HUES64 (cell line): Measurements from ENCODE around the gene CDC6.
"Not testable (repeated sequence)": the region's sequence is repeated elsewhere in the genome, so short reads cannot be mapped to it uniquely, and the experiment has no call there.

Experiments used
- H3K27ac ChIP-seq: 2 replicates; pipeline ENCODE4 v1.7.0; 2013; ENCODE audit warnings: low read depth, low read length, inconsistent platforms
- H3K27me3 ChIP-seq: 2 replicates; pipeline ENCODE4 v1.6.1; 2013; ENCODE audit warnings: mild to moderate bottlenecking, low read length; ENCODE audit not compliant: insufficient read depth
- H3K36me3 ChIP-seq: 2 replicates; pipeline ENCODE4 v1.6.1; 2013; ENCODE audit warnings: mild to moderate bottlenecking, low read length; ENCODE audit not compliant: insufficient read depth
- H3K4me1 ChIP-seq: 2 replicates; pipeline ENCODE4 v1.6.1; 2013; ENCODE audit warnings: mild to moderate bottlenecking, low read length, moderate library complexity; ENCODE audit not compliant: insufficient read depth
- H3K4me3 ChIP-seq: 2 replicates; pipeline ENCODE4 v1.5.1; 2013; ENCODE audit warnings: mild to moderate bottlenecking, low read length, moderate library complexity
- H3K9ac ChIP-seq: 2 replicates; pipeline ENCODE4 v1.6.1; 2013; ENCODE audit warnings: mild to moderate bottlenecking, low read depth, low read length
- H3K9me3 ChIP-seq: 2 replicates; pipeline ENCODE4 v1.6.1; 2013; ENCODE audit warnings: low read depth, low read length; ENCODE audit not compliant: insufficient read depth
- WGBS: fragments of 150-250, 120-280 bp; methylation state at CpG from one replicate; pipeline ENCODE4 v1.1.7; 2013; ENCODE audit warnings: missing lambda C conversion rate; 5-methylcytosine and 5-hydroxymethylcytosine counted together

CDC6 gene

GRCh38 chr17:40290629-40291280 lies 3.1 kb downstream of the CDC6 start:
- Histone ChIP-seq H3K9me3 (no peaks in the 10 kb centered on the region), H3K4me1 (peaks cover 12% of the 10 kb centered on the region), H3K9ac (no peak overlapping the region), H3K27me3 (no peaks in the 10 kb centered on the region), H3K36me3 (peaks cover 63% of the 10 kb centered on the region), H3K4me3 (no peak overlapping the region), H3K27ac (no peak overlapping the region)
- WGBS, result 84% methylated on average over 4 of the region's 4 CpGs

GRCh38 chr17:40291281-40291664 lies 3.6 kb downstream of the CDC6 start:
- Histone ChIP-seq H3K9ac (no peak overlapping the region), H3K4me1 (peaks cover 16% of the 10 kb centered on the region), H3K9me3 (no peaks in the 10 kb centered on the region), H3K27me3 (no peaks in the 10 kb centered on the region), H3K4me3 (no peak overlapping the region), H3K36me3 (peaks cover 68% of the 10 kb centered on the region), H3K27ac (no peak overlapping the region)
- WGBS, result 93% methylated on average over 2 of the region's 2 CpGs

GRCh38 chr17:40293363-40293762 lies 5.7 kb downstream of the CDC6 start:
- WGBS, result 100% methylated on average over 1 of the region's 1 CpG
- Histone ChIP-seq H3K36me3 (peaks cover 89% of the 10 kb centered on the region), H3K27me3 (no peaks in the 10 kb centered on the region), H3K9ac (no peak overlapping the region), H3K9me3 (no peaks in the 10 kb centered on the region), H3K4me1 (peaks cover 20% of the 10 kb centered on the region), H3K27ac (no peak overlapping the region; the same call in 1 of the 2 replicates), H3K4me3 (no peak overlapping the region)

- WGBS, result 25% methylated on average over 3 of the region's 5 CpGs
- peak overlapping the region; percentile 83 for H3K27ac ChIP-seq
- H3K9me3 ChIP-seq, result no peaks in the 10 kb centered on the region
- peaks cover 94% of the 10 kb centered on the region for H3K36me3 ChIP-seq
- H3K9ac ChIP-seq, result no peak overlapping the region
- no peaks in the 10 kb centered on the region for H3K27me3 ChIP-seq
- H3K4me3 ChIP-seq, result 0 out of 2 replicates have a peak overlapping the region, but pooled peaks have one; percentile 0
- H3K4me1 ChIP-seq, result peaks cover 20% of the 10 kb centered on the region
Measured at GRCh38 chr17:40295488-40296436, 8.1 kb downstream of the CDC6 start.

- H3K27me3 ChIP-seq, result no peaks in the 10 kb centered on the region
- no peaks in the 10 kb centered on the region for H3K9me3 ChIP-seq
- peaks cover 98% of the 10 kb centered on the region for H3K36me3 ChIP-seq
- H3K27ac ChIP-seq, result no peak overlapping the region
- H3K4me1 ChIP-seq, result peaks cover 20% of the 10 kb centered on the region
- 94% methylated on average over 1 of the region's 2 CpGs for WGBS
- H3K9ac ChIP-seq, result no peak overlapping the region
- H3K4me3 ChIP-seq, result no peak overlapping the region
Measured at GRCh38 chr17:40297511-40297910, 9.8 kb downstream of the CDC6 start.

- H3K9ac ChIP-seq, result no peak overlapping the region
- 100% methylated on average over 3 of the region's 3 CpGs for WGBS
- H3K27me3 ChIP-seq, result no peaks in the 10 kb centered on the region
- peaks cover 21% of the 10 kb centered on the region for H3K4me1 ChIP-seq
- no peaks in the 10 kb centered on the region for H3K9me3 ChIP-seq
- no peak overlapping the region for H3K27ac ChIP-seq
- H3K4me3 ChIP-seq, result no peak overlapping the region
- H3K36me3 ChIP-seq, result peaks cover 99% of the 10 kb centered on the region
Measured at GRCh38 chr17:40298726-40299125, 11.0 kb downstream of the CDC6 start.

- not testable (repeated sequence) for H3K9me3 ChIP-seq, H3K27ac ChIP-seq, H3K9ac ChIP-seq, H3K4me3 ChIP-seq, H3K27me3 ChIP-seq
- Histone ChIP-seq H3K36me3 (peaks cover 99% of the 10 kb centered on the region), H3K4me1 (peaks cover 18% of the 10 kb centered on the region)
- 95% methylated on average over 7 of the region's 7 CpGs for WGBS
Measured at GRCh38 chr17:40299159-40299757, 11.6 kb downstream of the CDC6 start.

GRCh38 chr17:40301315-40301714 lies 13.6 kb downstream of the CDC6 start:
- no peaks in the 10 kb centered on the region for H3K9me3 ChIP-seq
- H3K27ac ChIP-seq, result no peak overlapping the region
- H3K4me1 ChIP-seq, result peaks cover 11% of the 10 kb centered on the region
- no peaks in the 10 kb centered on the region for H3K27me3 ChIP-seq
- no peak overlapping the region for H3K4me3 ChIP-seq
- H3K36me3 ChIP-seq, result peaks cover 81% of the 10 kb centered on the region
- WGBS, result 73% methylated on average over 4 of the region's 4 CpGs
- H3K9ac ChIP-seq, result no peak overlapping the region

- peaks cover 25% of the 10 kb centered on the region for H3K4me1 ChIP-seq
- no peak overlapping the region for H3K4me3 ChIP-seq
- 86% methylated on average over 4 of the region's 4 CpGs for WGBS
- no peaks in the 10 kb centered on the region for H3K9me3 ChIP-seq
- H3K36me3 ChIP-seq, result peaks cover 63% of the 10 kb centered on the region
- H3K27ac ChIP-seq, result no peak overlapping the region
- H3K27me3 ChIP-seq, result no peaks in the 10 kb centered on the region
- H3K9ac ChIP-seq, result no peak overlapping the region
Measured at GRCh38 chr17:40303009-40303657, 15.5 kb downstream of the CDC6 start.

GRCh38 chr17:40303708-40304551 lies 16.3 kb downstream of the CDC6 start:
- peaks cover 55% of the 10 kb centered on the region for H3K36me3 ChIP-seq
- no peak overlapping the region for H3K4me3 ChIP-seq
- H3K27me3 ChIP-seq, result no peaks in the 10 kb centered on the region
- peaks cover 30% of the 10 kb centered on the region for H3K4me1 ChIP-seq
- no peak overlapping the region for H3K27ac ChIP-seq
- H3K9ac ChIP-seq, result no peak overlapping the region
- WGBS, result 91% methylated on average over 5 of the region's 5 CpGs
- no peaks in the 10 kb centered on the region for H3K9me3 ChIP-seq
